ENCODE results near the gene GRIP2.

GRIP2 gene

DNA sequence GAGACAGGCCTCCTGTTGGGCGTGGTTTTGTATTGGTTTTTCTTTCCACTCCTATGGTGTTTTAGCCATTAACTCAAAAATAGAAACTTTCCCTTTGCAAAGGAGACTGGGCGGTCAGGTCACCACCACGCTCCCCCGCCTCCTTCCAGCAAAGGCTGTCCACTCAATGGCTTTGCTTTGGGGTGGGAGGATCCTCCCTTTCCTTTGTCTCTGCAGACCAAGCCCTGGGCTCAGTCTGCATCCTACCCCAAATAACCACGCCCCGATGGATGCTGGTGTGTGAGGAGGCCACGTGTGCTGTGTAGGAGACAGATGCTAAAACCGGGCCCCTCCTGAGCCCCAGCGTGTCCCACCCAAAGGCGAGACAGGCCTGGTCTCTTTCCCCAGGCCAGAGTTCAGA, 68.5 kb downstream of the GRIP2 start:
- no peak for ATAC-seq

DNA sequence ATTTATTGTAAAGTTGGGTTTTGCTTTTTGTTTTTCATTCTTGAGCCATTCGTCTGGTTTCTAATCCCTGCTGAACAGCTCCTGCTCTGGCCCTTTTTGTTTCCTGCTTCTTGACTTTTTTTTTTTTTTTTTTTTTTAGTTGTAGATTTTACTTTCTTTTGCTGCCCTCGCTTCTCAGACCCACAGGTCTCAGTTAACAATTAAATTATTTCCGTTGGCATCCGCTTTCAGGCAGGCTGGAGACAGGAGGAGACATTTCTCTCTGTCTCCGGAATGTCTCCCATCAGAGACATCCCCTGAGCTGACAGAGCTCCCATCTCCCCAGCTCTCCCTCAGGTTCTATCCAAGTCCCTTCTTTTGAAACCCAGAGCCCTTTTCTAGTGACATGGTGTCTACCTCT, 69.1 kb downstream of the GRIP2 start:
- no peak for ATAC-seq
- no peak for TF ChIP-seq ZNF70 (CRISPR knock-in tag; IDR thresholded peaks at IDR 0.05)
- no peak for TF ChIP-seq RARB (CRISPR knock-in tag; IDR thresholded peaks at IDR 0.05)
- TF ChIP-seq, protein P1, sequence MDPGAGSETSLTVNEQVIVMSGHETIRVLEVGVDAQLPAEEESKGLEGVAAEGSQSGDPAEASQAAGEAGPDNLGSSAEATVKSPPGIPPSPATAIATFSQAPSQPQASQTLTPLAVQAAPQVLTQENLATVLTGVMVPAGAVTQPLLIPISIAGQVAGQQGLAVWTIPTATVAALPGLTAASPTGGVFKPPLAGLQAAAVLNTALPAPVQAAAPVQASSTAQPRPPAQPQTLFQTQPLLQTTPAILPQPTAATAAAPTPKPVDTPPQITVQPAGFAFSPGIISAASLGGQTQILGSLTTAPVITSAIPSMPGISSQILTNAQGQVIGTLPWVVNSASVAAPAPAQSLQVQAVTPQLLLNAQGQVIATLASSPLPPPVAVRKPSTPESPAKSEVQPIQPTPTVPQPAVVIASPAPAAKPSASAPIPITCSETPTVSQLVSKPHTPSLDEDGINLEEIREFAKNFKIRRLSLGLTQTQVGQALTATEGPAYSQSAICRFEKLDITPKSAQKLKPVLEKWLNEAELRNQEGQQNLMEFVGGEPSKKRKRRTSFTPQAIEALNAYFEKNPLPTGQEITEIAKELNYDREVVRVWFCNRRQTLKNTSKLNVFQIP (CRISPR knock-in tag; IDR thresholded peaks at IDR 0.05; ENCODE audit: borderline replicate concordance, low read depth), result no peak
- TF ChIP-seq ZNF565 (CRISPR knock-in tag; conservative IDR thresholded peaks at IDR 0.05; ENCODE audit: low read depth), result no peak
- TF ChIP-seq, protein P2, sequence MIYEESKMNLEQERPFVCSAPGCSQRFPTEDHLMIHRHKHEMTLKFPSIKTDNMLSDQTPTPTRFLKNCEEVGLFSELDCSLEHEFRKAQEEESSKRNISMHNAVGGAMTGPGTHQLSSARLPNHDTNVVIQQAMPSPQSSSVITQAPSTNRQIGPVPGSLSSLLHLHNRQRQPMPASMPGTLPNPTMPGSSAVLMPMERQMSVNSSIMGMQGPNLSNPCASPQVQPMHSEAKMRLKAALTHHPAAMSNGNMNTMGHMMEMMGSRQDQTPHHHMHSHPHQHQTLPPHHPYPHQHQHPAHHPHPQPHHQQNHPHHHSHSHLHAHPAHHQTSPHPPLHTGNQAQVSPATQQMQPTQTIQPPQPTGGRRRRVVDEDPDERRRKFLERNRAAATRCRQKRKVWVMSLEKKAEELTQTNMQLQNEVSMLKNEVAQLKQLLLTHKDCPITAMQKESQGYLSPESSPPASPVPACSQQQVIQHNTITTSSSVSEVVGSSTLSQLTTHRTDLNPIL (CRISPR knock-in tag; IDR thresholded peaks at IDR 0.05; ENCODE audit: low read depth), result no peak
- no peak for TF ChIP-seq GLIS3 (CRISPR knock-in tag; IDR thresholded peaks at IDR 0.05)
- TF ChIP-seq, protein P3, sequence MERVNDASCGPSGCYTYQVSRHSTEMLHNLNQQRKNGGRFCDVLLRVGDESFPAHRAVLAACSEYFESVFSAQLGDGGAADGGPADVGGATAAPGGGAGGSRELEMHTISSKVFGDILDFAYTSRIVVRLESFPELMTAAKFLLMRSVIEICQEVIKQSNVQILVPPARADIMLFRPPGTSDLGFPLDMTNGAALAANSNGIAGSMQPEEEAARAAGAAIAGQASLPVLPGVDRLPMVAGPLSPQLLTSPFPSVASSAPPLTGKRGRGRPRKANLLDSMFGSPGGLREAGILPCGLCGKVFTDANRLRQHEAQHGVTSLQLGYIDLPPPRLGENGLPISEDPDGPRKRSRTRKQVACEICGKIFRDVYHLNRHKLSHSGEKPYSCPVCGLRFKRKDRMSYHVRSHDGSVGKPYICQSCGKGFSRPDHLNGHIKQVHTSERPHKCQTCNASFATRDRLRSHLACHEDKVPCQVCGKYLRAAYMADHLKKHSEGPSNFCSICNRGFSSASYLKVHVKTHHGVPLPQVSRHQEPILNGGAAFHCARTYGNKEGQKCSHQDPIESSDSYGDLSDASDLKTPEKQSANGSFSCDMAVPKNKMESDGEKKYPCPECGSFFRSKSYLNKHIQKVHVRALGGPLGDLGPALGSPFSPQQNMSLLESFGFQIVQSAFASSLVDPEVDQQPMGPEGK (CRISPR knock-in tag; IDR thresholded peaks at IDR 0.05; ENCODE audit: borderline replicate concordance), result no peak
- no peak for TF ChIP-seq ARNTL (CRISPR knock-in tag; IDR thresholded peaks at IDR 0.05; ENCODE audit: borderline replicate concordance, low read depth)
- TF ChIP-seq ZFP3 (CRISPR knock-in tag; IDR thresholded peaks at IDR 0.05), result no peak
- no peak for TF ChIP-seq ZC3H10 (CRISPR knock-in tag; IDR thresholded peaks at IDR 0.05)
- TF ChIP-seq SNAI2 (CRISPR knock-in tag; IDR thresholded peaks at IDR 0.05), result no peak
- TF ChIP-seq, protein P4, sequence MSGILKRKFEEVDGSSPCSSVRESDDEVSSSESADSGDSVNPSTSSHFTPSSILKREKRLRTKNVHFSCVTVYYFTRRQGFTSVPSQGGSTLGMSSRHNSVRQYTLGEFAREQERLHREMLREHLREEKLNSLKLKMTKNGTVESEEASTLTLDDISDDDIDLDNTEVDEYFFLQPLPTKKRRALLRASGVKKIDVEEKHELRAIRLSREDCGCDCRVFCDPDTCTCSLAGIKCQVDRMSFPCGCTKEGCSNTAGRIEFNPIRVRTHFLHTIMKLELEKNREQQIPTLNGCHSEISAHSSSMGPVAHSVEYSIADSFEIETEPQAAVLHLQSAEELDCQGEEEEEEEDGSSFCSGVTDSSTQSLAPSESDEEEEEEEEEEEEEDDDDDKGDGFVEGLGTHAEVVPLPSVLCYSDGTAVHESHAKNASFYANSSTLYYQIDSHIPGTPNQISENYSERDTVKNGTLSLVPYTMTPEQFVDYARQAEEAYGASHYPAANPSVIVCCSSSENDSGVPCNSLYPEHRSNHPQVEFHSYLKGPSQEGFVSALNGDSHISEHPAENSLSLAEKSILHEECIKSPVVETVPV (CRISPR knock-in tag; IDR thresholded peaks at IDR 0.05), result no peak
- TF ChIP-seq TCF4 (CRISPR knock-in tag; IDR thresholded peaks at IDR 0.05; ENCODE audit: borderline replicate concordance), result no peak
- TF ChIP-seq CSDC2 (CRISPR knock-in tag; IDR thresholded peaks at IDR 0.05), result no peak
- no peak for TF ChIP-seq PPARA (CRISPR knock-in tag; IDR thresholded peaks at IDR 0.05; ENCODE audit: borderline replicate concordance)
- TF ChIP-seq ZFP30 (CRISPR knock-in tag; IDR thresholded peaks at IDR 0.05), result no peak

More for the DNA sequence above, 68.5 kb downstream of the GRIP2 start:
- TF ChIP-seq, protein P4 (CRISPR knock-in tag; IDR thresholded peaks at IDR 0.05), result no peak
- TF ChIP-seq, protein P3 (CRISPR knock-in tag; IDR thresholded peaks at IDR 0.05; ENCODE audit: borderline replicate concordance), result no peak
- TF ChIP-seq, protein P2 (CRISPR knock-in tag; IDR thresholded peaks at IDR 0.05; ENCODE audit: low read depth), result no peak
- TF ChIP-seq SNAI2 (CRISPR knock-in tag; IDR thresholded peaks at IDR 0.05) (no peak), GLIS3 (CRISPR knock-in tag; IDR thresholded peaks at IDR 0.05) (no peak), ZNF565 (CRISPR knock-in tag; conservative IDR thresholded peaks at IDR 0.05; ENCODE audit: low read depth) (no peak), ZFP30 (CRISPR knock-in tag; IDR thresholded peaks at IDR 0.05) (no peak), ZFP3 (CRISPR knock-in tag; IDR thresholded peaks at IDR 0.05) (no peak)

DNA sequence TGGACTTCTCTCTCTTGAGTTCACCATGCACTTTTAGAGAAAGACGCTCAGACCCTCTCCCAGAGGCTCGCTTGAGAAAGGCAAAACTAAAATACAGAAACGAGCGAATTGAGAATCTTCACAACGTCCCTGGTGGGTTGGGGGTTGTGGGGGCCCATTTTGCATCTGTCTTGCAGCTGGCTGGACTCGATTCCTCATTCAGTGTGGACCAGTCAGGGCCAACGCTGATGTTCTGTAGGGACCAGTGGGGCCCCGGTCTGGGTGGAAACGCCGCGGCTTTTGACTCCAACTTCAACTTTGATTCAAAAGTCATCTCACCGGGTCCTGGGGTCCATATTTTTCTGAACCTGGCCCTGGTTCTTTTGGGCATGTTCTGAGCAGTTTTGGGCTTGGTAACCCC, 69.7 kb downstream of the GRIP2 start:
- no peak for ATAC-seq
- TF ChIP-seq ZC3H10 (CRISPR knock-in tag; IDR thresholded peaks at IDR 0.05) (no peak), TCF4 (CRISPR knock-in tag; IDR thresholded peaks at IDR 0.05; ENCODE audit: borderline replicate concordance) (no peak), ZFP3 (CRISPR knock-in tag; IDR thresholded peaks at IDR 0.05) (no peak), ZNF70 (CRISPR knock-in tag; IDR thresholded peaks at IDR 0.05) (no peak), ARNTL (CRISPR knock-in tag; IDR thresholded peaks at IDR 0.05; ENCODE audit: borderline replicate concordance, low read depth) (no peak), CSDC2 (CRISPR knock-in tag; IDR thresholded peaks at IDR 0.05) (no peak), ESRRG (CRISPR knock-in tag; IDR thresholded peaks at IDR 0.05) (no peak), TOX (CRISPR knock-in tag; IDR thresholded peaks at IDR 0.05; ENCODE audit: borderline replicate concordance) (no peak), SNAI2 (CRISPR knock-in tag; IDR thresholded peaks at IDR 0.05) (no peak), BACH2 (CRISPR knock-in tag; IDR thresholded peaks at IDR 0.05; ENCODE audit: borderline replicate concordance) (no peak), ISL1 (CRISPR knock-in tag; IDR thresholded peaks at IDR 0.05) (no peak), ZNF8 (CRISPR knock-in tag; IDR thresholded peaks at IDR 0.05) (no peak), ZFP30 (CRISPR knock-in tag; IDR thresholded peaks at IDR 0.05) (no peak), OSR1 (CRISPR knock-in tag; IDR thresholded peaks at IDR 0.05) (no peak)
- TF ChIP-seq, protein P1 (CRISPR knock-in tag; IDR thresholded peaks at IDR 0.05; ENCODE audit: borderline replicate concordance, low read depth), result no peak
- TF ChIP-seq, protein P4 (CRISPR knock-in tag; IDR thresholded peaks at IDR 0.05), result no peak
